Measurements from ENCODE around the gene UFD1. TPM values are rescaled to one million over a fixed set of nuclear protein-coding genes. Genes with fewer than 3 reads are reported as not detected.

UFD1 gene
- total and polyA plus RNA-seq, 2 donors (not counting 1 experiment from before 2014, with no cell fraction given) = 41.3 to 86.2 TPM

- H3K4me3 ChIP-seq (replicated peaks in 1 of 4; ENCODE audit: control extremely low read depth in 1 of 4, insufficient read depth in 1 of 4, low read depth in 3 of 4, low read length in 4 of 4) = peak overlapping the region; percentile 79 to 98 (median 84)
- H3K27me3 ChIP-seq (ENCODE audit: control insufficient read depth, insufficient read depth, low read length) = no peaks in the 10 kb centered on the region
- TF ChIP-seq EZH2 (IDR thresholded peaks at IDR 0.05; ENCODE audit: low read length, missing control alignments) (no peak), CTCF (conservative IDR thresholded peaks at IDR 0.05 in 1 of 2, IDR thresholded peaks at IDR 0.05 in 1 of 2; ENCODE audit: low read depth in 1 of 2, low read length in 2 of 2) (no peak)
- H4K20me1 ChIP-seq (ENCODE audit: control insufficient read depth, extremely low read depth, insufficient read depth, low read length) = no peaks in the 10 kb centered on the region
- DNase-seq (ENCODE audit: low read depth in 2 of 2) = no peak
- peaks cover 4% of the 10 kb centered on the region for H3K36me3 ChIP-seq (ENCODE audit: control insufficient read depth, insufficient read depth, low read length)
- H3K79me2 ChIP-seq (ENCODE audit: control insufficient read depth, insufficient read depth, low read length) = peaks cover 37% of the 10 kb centered on the region
- H3K4me2 ChIP-seq (ENCODE audit: extremely low read depth, insufficient read depth, low read length) = peak overlapping the region; percentile 76
- peaks cover 11% of the 10 kb centered on the region for H3K4me1 ChIP-seq (ENCODE audit: control insufficient read depth, extremely low read depth, insufficient read depth, low read length)
- H2AFZ ChIP-seq (ENCODE audit: low read length) = peak overlapping the region; percentile 18
- no peak overlapping the region for H3K27ac ChIP-seq (ENCODE audit: insufficient read depth, low read length)
- no peak overlapping the region for H3K9ac ChIP-seq (ENCODE audit: insufficient read depth, low read length)
- H3K9me3 ChIP-seq (ENCODE audit: control insufficient read depth, insufficient read depth, low read depth, low read length) = no peaks in the 10 kb centered on the region
These were observed 1.8 kb upstream of the UFD1 start for GRCh38 chr22:19480789-19481188.

- Histone ChIP-seq H3K4me3 (replicated peaks in 1 of 4; ENCODE audit: control extremely low read depth in 1 of 4, insufficient read depth in 1 of 4, low read depth in 3 of 4, low read length in 4 of 4) (peak overlapping the region; percentile 79 to 98 (median 84)), H3K9me3 (ENCODE audit: control insufficient read depth, insufficient read depth, low read depth, low read length) (no peaks in the 10 kb centered on the region), H4K20me1 (ENCODE audit: control insufficient read depth, extremely low read depth, insufficient read depth, low read length) (no peaks in the 10 kb centered on the region), H3K79me2 (ENCODE audit: control insufficient read depth, insufficient read depth, low read length) (peaks cover 42% of the 10 kb centered on the region), H3K36me3 (ENCODE audit: control insufficient read depth, insufficient read depth, low read length) (peaks cover 3% of the 10 kb centered on the region), H3K4me1 (ENCODE audit: control insufficient read depth, extremely low read depth, insufficient read depth, low read length) (peaks cover 11% of the 10 kb centered on the region), H3K4me2 (ENCODE audit: extremely low read depth, insufficient read depth, low read length) (peak overlapping the region; percentile 76), H2AFZ (ENCODE audit: low read length) (peak overlapping the region; percentile 86), H3K9ac (ENCODE audit: insufficient read depth, low read length) (peak overlapping the region; percentile 63), H3K27me3 (ENCODE audit: control insufficient read depth, insufficient read depth, low read length) (no peaks in the 10 kb centered on the region), H3K27ac (ENCODE audit: insufficient read depth, low read length) (peak overlapping the region; percentile 91)
- DNase-seq (ENCODE audit: low read depth in 2 of 2) = no peak
- TF ChIP-seq EZH2 (IDR thresholded peaks at IDR 0.05; ENCODE audit: low read length, missing control alignments) (no peak), CTCF (conservative IDR thresholded peaks at IDR 0.05 in 1 of 2, IDR thresholded peaks at IDR 0.05 in 1 of 2; ENCODE audit: low read depth in 1 of 2, low read length in 2 of 2) (no peak)
These were observed 1.2 kb upstream of the UFD1 start for GRCh38 chr22:19480173-19480568.

GRCh38 chr22:19479355-19480172 lies 571 bp upstream of the UFD1 start, which contains the start of gene CDC45:
Gene CDC45, plus strand, starts transcription at chr22:19479920. Its CDS starts 49 bp downstream, at chr22:19479969.
- Histone ChIP-seq H4K20me1 (ENCODE audit: control insufficient read depth, extremely low read depth, insufficient read depth, low read length) (no peaks in the 10 kb centered on the region), H3K4me2 (ENCODE audit: extremely low read depth, insufficient read depth, low read length) (peak within 1 kb of the TSS; percentile 99), H2AFZ (ENCODE audit: low read length) (peak within 1 kb of the TSS; percentile 86), H3K27ac (ENCODE audit: insufficient read depth, low read length) (peak within 1 kb of the TSS; percentile 91), H3K36me3 (ENCODE audit: control insufficient read depth, insufficient read depth, low read length) (peaks cover 3% of the 10 kb centered on the region), H3K9me3 (ENCODE audit: control insufficient read depth, insufficient read depth, low read depth, low read length) (no peaks in the 10 kb centered on the region), H3K79me2 (ENCODE audit: control insufficient read depth, insufficient read depth, low read length) (peaks cover 45% of the 10 kb centered on the region), H3K9ac (ENCODE audit: insufficient read depth, low read length) (peak within 1 kb of the TSS; percentile 63), H3K4me3 (replicated peaks in 1 of 4; ENCODE audit: control extremely low read depth in 1 of 4, insufficient read depth in 1 of 4, low read depth in 3 of 4, low read length in 4 of 4) (peak within 1 kb of the TSS; percentile 80 to 98 (median 89)), H3K4me1 (ENCODE audit: control insufficient read depth, extremely low read depth, insufficient read depth, low read length) (peaks cover 11% of the 10 kb centered on the region), H3K27me3 (ENCODE audit: control insufficient read depth, insufficient read depth, low read length) (no peaks in the 10 kb centered on the region)
- no peak for TF ChIP-seq EZH2 (IDR thresholded peaks at IDR 0.05; ENCODE audit: low read length, missing control alignments)
- no peak for TF ChIP-seq CTCF (conservative IDR thresholded peaks at IDR 0.05 in 1 of 2, IDR thresholded peaks at IDR 0.05 in 1 of 2; ENCODE audit: low read depth in 1 of 2, low read length in 2 of 2)
- DNase-seq (ENCODE audit: low read depth in 2 of 2) = peak; percentile 99

Measured in fibroblast of lung (primary cell).